Transverse colon (tissue), 4 donors: ENCODE results near the gene WIPF2. TPM values are rescaled to one million over a fixed set of nuclear protein-coding genes. Genes with fewer than 3 reads are reported as not detected.
A peak's percentile ranks its signal among the peaks of the same experiment; 100 is the strongest.

Experiments used
- DNase-seq: peaks from one replicate; pipeline ENCODE4 v3.0.0-alpha.2; 2019
- H3K27ac ChIP-seq, 4 donors: fragments of 200-600 bp; sonication (generic); 2 replicates each; pipeline ENCODE4 v1.5.1; 2016 to 2018; ENCODE audit warnings: inconsistent platforms in 4 of 4
- H3K27me3 ChIP-seq: fragments of 200-600 bp; sonication (generic); 2 replicates; pipeline ENCODE4 v1.5.1; 2017; ENCODE audit warnings: inconsistent platforms
- H3K36me3 ChIP-seq, 4 donors: fragments of 200-600 bp; sonication (generic); 2 replicates each; pipeline ENCODE4 v1.5.1; 2017 to 2019; ENCODE audit warnings: inconsistent platforms in 4 of 4
- H3K4me1 ChIP-seq, 4 donors: fragments of 200-600 bp; sonication (generic); 2 replicates each; pipeline ENCODE4 v1.5.1; 2017 to 2020; ENCODE audit warnings: inconsistent platforms in 4 of 4
- H3K4me3 ChIP-seq, 4 donors: fragments of 200-600 bp; sonication (generic); 1 replicate in 1 of 4; 2 replicates in 3 of 4; pipeline versions ENCODE4 v1.5.1 to v1.6.1; 2017 to 2019; ENCODE audit warnings: inconsistent platforms in 4 of 4
- H3K9me3 ChIP-seq, 2 donors: fragments of 200-600 bp; sonication (generic); 2 replicates each; pipeline ENCODE4 v1.5.1; 2017 to 2019; ENCODE audit warnings: inconsistent platforms in 2 of 2
- EP300 ChIP-seq: sonication (generic); formaldehyde crosslinking; IDR thresholded peaks from one replicate; pipeline ENCODE4 v1.6.1; 2017; ENCODE audit warnings: antibody characterized with exemption, low read depth
- POLR2A ChIP-seq: fragments of 450-650 bp; IDR thresholded peaks from one replicate; pipeline ENCODE4 v1.6.1; 2016; ENCODE audit warnings: antibody characterized with exemption, mild to moderate bottlenecking, moderate library complexity
- POLR2AphosphoS5 ChIP-seq, 3 donors: sonication (generic); formaldehyde crosslinking; IDR thresholded peaks; one replicate each; pipeline ENCODE4 v1.6.1; 2016; ENCODE audit warnings: antibody characterized with exemption in 3 of 3
- WGBS, 2 donors: methylation state at CpG; one replicate each; pipeline ENCODE4 v1.1.5; 2018; ENCODE audit warnings: low coverage in 1 of 2; 5-methylcytosine and 5-hydroxymethylcytosine counted together
- in situ Hi-C, 4 donors: fragments of 200-750 bp; cut with MboI; loops; one replicate each; pipeline versions ENCODE4 v1.15.0 to v1.15.1; 2017; ENCODE audit warnings: low sequenced_read_pairs in 3 of 4, low pct_ligation_motif_present in 1 of 4, low pct_unique_long_range_greater_than_20kb in 1 of 4
- intact Hi-C: fragments of 100-400 bp; cut with DNase I; formaldehyde crosslinking; loops from one replicate; pipeline ENCODE4 v1.15.1; 2023; ENCODE audit warnings: low total_unique reads
- small RNA-seq, 4 donors: library from RNA; depleted of rRNA; stranded (forward); fragments of <200 nt; gene quantifications; one replicate each; pipeline ENCODE3, GENCODE V24; 2016
- total RNA-seq, 4 donors: library from RNA; depleted of rRNA; stranded (reverse); fragments of >200 nt; gene quantifications; one replicate each; pipeline ENCODE4 v1.1.0, GENCODE V29; 2016
- TF ChIP-seq, protein P1 (sequence below), 5 experiments: fragments of 200-600 bp in 3 of 5; fragments of 450-650 bp in 2 of 5; sonication (generic) in 3 of 5; IDR thresholded peaks; 1 replicate in 2 of 5; 2 replicates in 3 of 5; pipeline ENCODE4 v1.5.1; 2016 to 2017; ENCODE audit warnings: antibody characterized with exemption in 5 of 5, inconsistent platforms in 3 of 5, mild to moderate bottlenecking in 2 of 5, moderate library complexity in 1 of 5

WIPF2 gene
- total RNA-seq, 4 donors from 2014 or later, result 20.5 to 29.5 (median 25.3) TPM

- H3K9me3 ChIP-seq, result no peaks in the 10 kb centered on the region
- intact Hi-C loops, result no loop called here
- TF ChIP-seq, protein P1, sequence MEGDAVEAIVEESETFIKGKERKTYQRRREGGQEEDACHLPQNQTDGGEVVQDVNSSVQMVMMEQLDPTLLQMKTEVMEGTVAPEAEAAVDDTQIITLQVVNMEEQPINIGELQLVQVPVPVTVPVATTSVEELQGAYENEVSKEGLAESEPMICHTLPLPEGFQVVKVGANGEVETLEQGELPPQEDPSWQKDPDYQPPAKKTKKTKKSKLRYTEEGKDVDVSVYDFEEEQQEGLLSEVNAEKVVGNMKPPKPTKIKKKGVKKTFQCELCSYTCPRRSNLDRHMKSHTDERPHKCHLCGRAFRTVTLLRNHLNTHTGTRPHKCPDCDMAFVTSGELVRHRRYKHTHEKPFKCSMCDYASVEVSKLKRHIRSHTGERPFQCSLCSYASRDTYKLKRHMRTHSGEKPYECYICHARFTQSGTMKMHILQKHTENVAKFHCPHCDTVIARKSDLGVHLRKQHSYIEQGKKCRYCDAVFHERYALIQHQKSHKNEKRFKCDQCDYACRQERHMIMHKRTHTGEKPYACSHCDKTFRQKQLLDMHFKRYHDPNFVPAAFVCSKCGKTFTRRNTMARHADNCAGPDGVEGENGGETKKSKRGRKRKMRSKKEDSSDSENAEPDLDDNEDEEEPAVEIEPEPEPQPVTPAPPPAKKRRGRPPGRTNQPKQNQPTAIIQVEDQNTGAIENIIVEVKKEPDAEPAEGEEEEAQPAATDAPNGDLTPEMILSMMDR (IDR thresholded peaks at IDR 0.05), result no peak
- TF ChIP-seq POLR2AphosphoS5 (IDR thresholded peaks at IDR 0.05) (no peak), EP300 (no peak), POLR2A (no peak)
- peak overlapping the region; percentile 75 to 96 (median 84) for H3K27ac ChIP-seq
- in situ Hi-C loops, result no loop called here
- H3K4me3 ChIP-seq, result no peak overlapping the region
- DNase-seq, result peak; percentile 60
- H3K36me3 ChIP-seq, result no peaks in the 10 kb centered on the region
- WGBS, 2 donors, result 37 to 50% methylated on average over 2 to 11 of the region's 11 CpGs
- H3K4me1 ChIP-seq, result peaks cover 80 to 99% (median 91%) of the 10 kb centered on the region in 4 donors
- no peaks in the 10 kb centered on the region for H3K27me3 ChIP-seq
These were observed 111.0 kb downstream of the WIPF2 start for GRCh38 chr17:40329839-40330794.

DNA sequence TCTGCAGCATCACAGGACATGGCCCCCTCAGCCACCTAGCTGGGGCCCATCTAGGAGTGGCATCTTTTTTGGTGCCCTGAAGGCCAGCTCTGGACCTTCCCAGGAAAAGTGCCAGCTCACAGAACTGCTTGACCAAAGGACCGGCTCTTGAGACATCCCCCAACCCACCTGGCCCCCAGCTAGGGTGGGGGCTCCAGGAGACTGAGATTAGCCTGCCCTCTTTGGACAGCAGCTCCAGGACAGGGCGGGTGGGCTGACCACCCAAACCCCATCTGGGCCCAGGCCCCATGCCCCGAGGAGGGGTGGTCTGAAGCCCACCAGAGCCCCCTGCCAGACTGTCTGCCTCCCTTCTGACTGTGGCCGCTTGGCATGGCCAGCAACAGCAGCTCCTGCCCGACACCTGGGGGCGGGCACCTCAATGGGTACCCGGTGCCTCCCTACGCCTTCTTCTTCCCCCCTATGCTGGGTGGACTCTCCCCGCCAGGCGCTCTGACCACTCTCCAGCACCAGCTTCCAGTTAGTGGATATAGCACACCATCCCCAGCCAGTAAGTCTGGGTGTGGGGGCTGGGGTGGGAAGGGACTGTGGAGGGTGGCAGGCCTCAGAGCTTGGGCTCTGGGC, 111.9 kb downstream of the WIPF2 start:
- DNase-seq, result no peak
- 93% methylated on average over 10 of the region's 10 CpGs; no CpG with 5 or more reads in 1 of the 2 donors for WGBS, 2 donors
- Histone ChIP-seq H3K36me3 (no peaks in the 10 kb centered on the region), H3K27me3 (no peaks in the 10 kb centered on the region), H3K4me3 (no peak overlapping the region), H3K27ac (peak overlapping the region; percentile 75 to 96 (median 84)), H3K4me1 (peaks cover 79 to 99% (median 90%) of the 10 kb centered on the region in 4 donors), H3K9me3 (no peaks in the 10 kb centered on the region)
- intact Hi-C loops (no loop called here), in situ Hi-C loops (no loop called here)
- TF ChIP-seq, protein P1 (IDR thresholded peaks at IDR 0.05), result no peak
- no peak for TF ChIP-seq POLR2A
- no peak for TF ChIP-seq EP300
- TF ChIP-seq POLR2AphosphoS5 (IDR thresholded peaks at IDR 0.05), result no peak

DNA sequence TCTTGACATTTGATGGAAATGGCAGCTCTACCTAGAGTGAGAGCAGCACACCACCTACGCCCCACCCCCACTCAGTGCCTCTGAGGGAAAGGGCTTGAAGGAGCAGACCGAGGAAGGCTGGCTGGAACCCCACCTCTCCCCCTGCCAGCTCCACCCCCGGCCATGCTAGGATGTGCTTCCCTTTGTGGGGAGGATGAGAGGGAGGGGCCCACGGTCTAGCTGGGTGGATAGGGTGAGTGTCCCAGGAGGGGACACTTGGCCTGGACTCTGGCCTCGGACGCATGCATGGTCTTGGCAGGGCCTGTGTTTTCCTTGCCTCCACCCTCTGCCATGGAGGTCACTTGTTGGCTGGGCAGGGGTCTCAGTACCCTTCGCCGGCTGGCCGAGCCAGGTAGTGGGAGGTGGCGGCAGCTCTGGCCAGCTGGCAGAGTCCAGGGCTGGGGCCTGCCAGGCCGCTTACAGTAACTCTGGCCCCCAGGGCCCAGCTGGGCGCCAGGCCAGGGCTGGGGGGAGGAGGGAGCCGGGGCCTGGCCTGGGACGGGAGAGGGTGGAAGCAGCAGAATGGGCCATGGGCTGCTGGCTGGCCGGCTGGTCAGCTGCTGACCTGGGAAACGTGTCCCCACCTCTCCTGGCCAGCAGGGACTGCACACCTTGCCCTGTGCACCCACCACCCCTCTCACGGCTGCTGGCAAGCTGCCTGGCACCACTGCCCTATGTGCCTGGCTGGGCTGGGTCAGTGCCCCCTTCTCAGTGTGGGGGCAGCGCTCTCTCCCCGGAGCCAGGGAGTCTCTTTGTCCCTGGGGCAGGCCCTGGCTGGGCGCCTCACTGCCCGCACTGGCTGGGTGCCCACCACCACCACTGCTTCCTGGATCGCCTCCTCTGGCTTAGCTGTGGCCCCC, 112.9 kb downstream of the WIPF2 start:
- intact Hi-C loops (no loop called here), in situ Hi-C loops (no loop called here)
- Histone ChIP-seq H3K4me1 (peaks cover 70 to 91% (median 79%) of the 10 kb centered on the region in 4 donors), H3K27me3 (no peaks in the 10 kb centered on the region), H3K9me3 (no peaks in the 10 kb centered on the region), H3K27ac (peak overlapping the region; percentile 75 to 96 (median 84)), H3K36me3 (no peaks in the 10 kb centered on the region), H3K4me3 (no peak overlapping the region)
- DNase-seq, result peak; percentile 64
- TF ChIP-seq, protein P1 (IDR thresholded peaks at IDR 0.05), result no peak
- TF ChIP-seq EP300 (peak; percentile 66), POLR2A (no peak), POLR2AphosphoS5 (IDR thresholded peaks at IDR 0.05) (peak; percentile 79 to 85 (median 81))
- WGBS, 2 donors, result 52% methylated on average over 10 of the region's 22 CpGs; no CpG with 5 or more reads in 1 of the 2 donors

Small RNA genes lying within 50 kb of the gene (small RNA-seq; reads per million reads assigned to genes)
- gene MIR6867, result 0 to 0.18 (median 0) reads per million in 4 donors

Other genes starting within 250 kb of the WIPF2 start
- 100 to 1,000 TPM in 3 of 4 donors, 10 to 100 TPM in 1; 80.7 to 117 (median 112) TPM for gene PSMD3, start 238.5 kb upstream of the WIPF2 start, total RNA-seq
- 10 to 100 TPM in 1 of 4 donors, 1 to 10 TPM in 1, not detected in 2; 2.6 to 38.9 TPM for gene CSF3, start 203.9 kb upstream of the WIPF2 start, total RNA-seq
- 100 to 1,000 TPM in 2 of 4 donors, 10 to 100 TPM in 2; 64.3 to 294 (median 112) TPM for gene MED24, start 164.9 kb upstream of the WIPF2 start, total RNA-seq
- gene THRA, start 156.3 kb upstream of the WIPF2 start, total RNA-seq, result 10 to 100 TPM; 32.6 to 82.6 (median 58.6) TPM
- gene NR1D1, start 118.7 kb upstream of the WIPF2 start, total RNA-seq, result 10 to 100 TPM in 1 of 4 donors, 1 to 10 TPM in 3; 4.8 to 18.0 (median 7.3) TPM
- gene MSL1, start 97.3 kb upstream of the WIPF2 start, total RNA-seq, result 100 to 1,000 TPM in 2 of 4 donors, 10 to 100 TPM in 2; 73.9 to 258 (median 90.6) TPM
- 10 to 100 TPM; 41.8 to 65.1 (median 51.0) TPM for gene CASC3, start 78.8 kb upstream of the WIPF2 start, total RNA-seq
- 100 to 1,000 TPM; 220 to 411 (median 308) TPM for gene RAPGEFL1, start 41.8 kb upstream of the WIPF2 start, total RNA-seq
- gene CDC6, start 68.6 kb downstream of the WIPF2 start, total RNA-seq, result 1 to 10 TPM in 3 of 4 donors, not detected in 1; 1.6 to 3.2 (median 2.4) TPM
- 100 to 1,000 TPM in 1 of 4 donors, 10 to 100 TPM in 3; 23.5 to 110 (median 49.1) TPM for gene RARA, start 89.9 kb downstream of the WIPF2 start, total RNA-seq
- gene GJD3, start 145.4 kb downstream of the WIPF2 start, total RNA-seq, result not detected
- 10 to 100 TPM in 1 of 4 donors, 1 to 10 TPM in 2, under 1 TPM in 1; 0.37 to 25.5 (median 7.5) TPM for gene TOP2A, start 198.6 kb downstream of the WIPF2 start, total RNA-seq
- 100 to 1,000 TPM in 3 of 4 donors, 10 to 100 TPM in 1; 98.4 to 302 (median 166) TPM for gene IGFBP4, start 224.1 kb downstream of the WIPF2 start, total RNA-seq